ENCODE results near the gene SGCD. TPM values are rescaled to one million over a fixed set of nuclear protein-coding genes. Genes with fewer than 3 reads are reported as not detected.

The SGCD gene
- polyA plus RNA-seq, 1 experiment: 17.0 TPM

DNA sequence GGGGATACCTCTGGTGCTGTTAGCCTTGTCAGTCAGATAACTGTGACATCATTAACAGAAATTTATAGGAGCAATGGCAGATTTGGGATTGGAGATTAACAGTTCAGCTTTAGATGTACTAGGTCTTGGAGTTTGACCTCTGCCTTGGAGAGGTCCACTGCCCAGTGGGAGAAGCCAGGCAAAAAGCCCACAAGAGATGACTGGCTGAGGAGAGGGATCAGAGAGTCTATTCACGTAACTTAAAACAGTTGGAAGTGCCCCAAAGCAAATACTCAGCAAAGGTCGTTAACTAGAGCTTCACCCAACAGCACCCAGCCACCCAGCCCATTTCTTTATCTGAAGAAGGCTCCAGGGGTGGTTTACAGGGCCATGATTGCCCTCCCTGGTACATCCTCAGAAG is 290.5 kb downstream of the SGCD start:
- POLR2A ChIA-PET: no interaction called here
- no peak overlapping the region for H3K4me3 ChIP-seq (ENCODE audit: low read depth, low read length)
- TF ChIP-seq, protein P1, sequence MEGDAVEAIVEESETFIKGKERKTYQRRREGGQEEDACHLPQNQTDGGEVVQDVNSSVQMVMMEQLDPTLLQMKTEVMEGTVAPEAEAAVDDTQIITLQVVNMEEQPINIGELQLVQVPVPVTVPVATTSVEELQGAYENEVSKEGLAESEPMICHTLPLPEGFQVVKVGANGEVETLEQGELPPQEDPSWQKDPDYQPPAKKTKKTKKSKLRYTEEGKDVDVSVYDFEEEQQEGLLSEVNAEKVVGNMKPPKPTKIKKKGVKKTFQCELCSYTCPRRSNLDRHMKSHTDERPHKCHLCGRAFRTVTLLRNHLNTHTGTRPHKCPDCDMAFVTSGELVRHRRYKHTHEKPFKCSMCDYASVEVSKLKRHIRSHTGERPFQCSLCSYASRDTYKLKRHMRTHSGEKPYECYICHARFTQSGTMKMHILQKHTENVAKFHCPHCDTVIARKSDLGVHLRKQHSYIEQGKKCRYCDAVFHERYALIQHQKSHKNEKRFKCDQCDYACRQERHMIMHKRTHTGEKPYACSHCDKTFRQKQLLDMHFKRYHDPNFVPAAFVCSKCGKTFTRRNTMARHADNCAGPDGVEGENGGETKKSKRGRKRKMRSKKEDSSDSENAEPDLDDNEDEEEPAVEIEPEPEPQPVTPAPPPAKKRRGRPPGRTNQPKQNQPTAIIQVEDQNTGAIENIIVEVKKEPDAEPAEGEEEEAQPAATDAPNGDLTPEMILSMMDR (IDR thresholded peaks at IDR 0.05; ENCODE audit: insufficient read depth, low read depth, low read length): no peak
- H3K27me3 ChIP-seq (ENCODE audit: control insufficient read depth, insufficient read depth, low read length): no peaks in the 10 kb centered on the region
- CTCF ChIA-PET: no interaction called here
- H3K36me3 ChIP-seq (ENCODE audit: control insufficient read depth, insufficient read depth, low read length): no peaks in the 10 kb centered on the region
- no peak for DNase-seq (ENCODE audit: low read depth)

DNA sequence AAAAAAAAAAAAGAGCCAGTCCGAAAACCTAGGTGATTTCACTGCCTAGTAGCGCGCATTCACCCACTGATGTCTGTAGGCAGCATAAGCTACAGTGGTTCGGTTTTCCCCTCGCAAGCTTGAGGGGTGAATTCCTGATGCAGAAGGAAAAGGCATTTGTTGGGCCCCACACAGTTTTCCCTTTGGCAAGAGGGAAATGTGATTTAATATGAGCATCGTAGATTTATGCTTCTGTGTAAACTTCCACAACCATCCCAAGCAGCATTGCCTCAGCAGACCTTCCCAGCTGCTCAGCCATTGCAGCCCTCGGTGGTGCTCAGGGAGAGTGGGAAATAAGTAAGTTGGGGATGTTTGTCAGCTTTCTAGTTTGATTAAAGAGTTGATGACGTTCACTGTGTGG is 291.6 kb downstream of the SGCD start:
- Histone ChIP-seq H3K4me3 (ENCODE audit: low read depth, low read length) (no peak overlapping the region), H3K27me3 (ENCODE audit: control insufficient read depth, insufficient read depth, low read length) (no peaks in the 10 kb centered on the region), H3K36me3 (ENCODE audit: control insufficient read depth, insufficient read depth, low read length) (no peaks in the 10 kb centered on the region)
- POLR2A ChIA-PET: no interaction called here
- CTCF ChIA-PET: no interaction called here
- TF ChIP-seq, protein P1 (IDR thresholded peaks at IDR 0.05; ENCODE audit: insufficient read depth, low read depth, low read length): no peak
- no peak for DNase-seq (ENCODE audit: low read depth)

DNA sequence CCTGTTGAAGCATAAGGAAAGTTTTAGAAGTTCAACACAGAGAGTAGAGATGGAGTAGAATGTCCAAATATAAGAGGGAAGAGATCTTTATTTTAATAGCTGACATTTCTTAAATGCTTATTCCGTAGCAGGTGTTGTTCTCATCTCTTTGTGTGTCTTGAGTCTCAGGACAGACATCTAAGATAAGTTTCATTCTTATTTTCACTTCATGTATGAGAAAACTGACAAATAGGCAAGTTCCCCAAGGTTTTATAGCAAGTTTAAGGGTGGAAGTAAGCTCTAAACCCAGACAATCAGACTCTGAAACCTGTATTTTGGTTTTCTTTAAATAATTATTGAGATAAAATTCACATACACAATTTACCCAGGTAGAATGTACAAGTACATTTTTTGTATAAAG is 294.8 kb downstream of the SGCD start:
- no peak overlapping the region for H3K4me3 ChIP-seq (ENCODE audit: low read depth, low read length)
- CTCF ChIA-PET: no interaction called here
- H3K36me3 ChIP-seq (ENCODE audit: control insufficient read depth, insufficient read depth, low read length): no peaks in the 10 kb centered on the region
- TF ChIP-seq, protein P1 (IDR thresholded peaks at IDR 0.05; ENCODE audit: insufficient read depth, low read depth, low read length): no peak
- POLR2A ChIA-PET: no interaction called here
- no peak for DNase-seq (ENCODE audit: low read depth)
- H3K27me3 ChIP-seq (ENCODE audit: control insufficient read depth, insufficient read depth, low read length): no peaks in the 10 kb centered on the region

DNA sequence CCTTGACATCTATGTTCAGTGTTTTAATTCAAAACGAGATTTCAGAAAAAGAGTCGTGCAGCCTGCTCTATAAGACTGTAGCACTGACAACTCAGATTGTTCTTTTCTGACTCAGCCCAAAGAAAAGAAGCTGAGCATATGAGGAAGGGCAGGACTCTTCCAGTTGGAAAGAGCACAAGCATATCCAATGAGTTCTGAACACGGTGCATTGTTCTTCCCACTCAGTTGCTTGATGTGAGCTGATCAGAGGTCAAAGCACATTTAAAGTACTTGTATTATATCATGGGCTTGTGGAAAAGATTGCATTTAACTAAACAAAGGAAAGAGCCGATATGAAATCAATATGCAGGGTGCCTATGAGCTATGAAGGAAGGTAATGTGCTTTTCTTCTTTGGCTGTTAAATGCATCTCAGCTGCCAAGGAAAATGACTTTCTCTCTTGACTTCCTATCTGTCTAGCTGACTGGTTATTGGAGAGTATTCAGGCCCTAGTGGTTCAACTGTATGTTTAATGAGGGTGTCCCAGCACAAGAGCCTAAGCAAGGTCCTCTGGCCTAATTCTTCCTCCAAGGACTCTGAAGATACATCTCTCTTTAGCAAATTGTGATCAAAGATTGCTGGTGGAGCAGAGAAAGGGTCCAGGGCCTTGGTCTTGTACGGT is 296.5 kb downstream of the SGCD start:
- H3K4me3 ChIP-seq (ENCODE audit: low read depth, low read length): no peak overlapping the region
- ChIA-PET POLR2A (no interaction called here), CTCF (no interaction called here)
- no peak for DNase-seq (ENCODE audit: low read depth)
- TF ChIP-seq, protein P1 (IDR thresholded peaks at IDR 0.05; ENCODE audit: insufficient read depth, low read depth, low read length): no peak
- no peaks in the 10 kb centered on the region for H3K36me3 ChIP-seq (ENCODE audit: control insufficient read depth, insufficient read depth, low read length)
- H3K27me3 ChIP-seq (ENCODE audit: control insufficient read depth, insufficient read depth, low read length): no peaks in the 10 kb centered on the region

DNA sequence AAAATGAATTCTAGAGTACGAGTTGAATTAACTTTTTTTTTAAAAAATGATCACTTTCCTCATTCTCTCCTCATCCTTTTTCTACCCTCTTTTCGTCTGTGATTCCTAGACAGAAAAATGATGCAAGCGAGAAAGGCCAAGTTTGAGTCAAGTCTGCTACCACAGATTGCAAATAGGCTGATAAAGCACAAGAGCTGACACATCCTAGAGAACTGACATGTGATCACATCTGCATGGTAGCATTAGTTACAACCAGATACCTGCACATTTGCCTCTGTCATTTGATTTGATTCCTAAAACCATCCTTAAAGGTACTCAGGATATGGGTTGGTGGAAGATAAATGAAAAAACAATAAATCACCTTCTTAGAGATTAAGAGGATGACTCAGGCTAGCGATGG is 297.7 kb downstream of the SGCD start:
- DNase-seq (ENCODE audit: low read depth): no peak
- POLR2A ChIA-PET: no interaction called here
- Histone ChIP-seq H3K27me3 (ENCODE audit: control insufficient read depth, insufficient read depth, low read length) (no peaks in the 10 kb centered on the region), H3K36me3 (ENCODE audit: control insufficient read depth, insufficient read depth, low read length) (no peaks in the 10 kb centered on the region), H3K4me3 (ENCODE audit: low read depth, low read length) (no peak overlapping the region)
- TF ChIP-seq, protein P1 (IDR thresholded peaks at IDR 0.05; ENCODE audit: insufficient read depth, low read depth, low read length): no peak
- CTCF ChIA-PET: interaction anchor here (1.0 kb wide), 1 partner anchor 13 kb away, joined by 5 read pairs; no protein-coding TSS in a partner anchor

Measured in BJ (cell line).